ENCODE results near the gene MYL6B. TPM values are rescaled to one million over a fixed set of nuclear protein-coding genes. Genes with fewer than 3 reads are reported as not detected.

The MYL6B gene
- polyA plus RNA-seq, 2 of the 4 experiments (the other 2 are of a cell fraction), result 67.0 to 83.9 TPM

DNA sequence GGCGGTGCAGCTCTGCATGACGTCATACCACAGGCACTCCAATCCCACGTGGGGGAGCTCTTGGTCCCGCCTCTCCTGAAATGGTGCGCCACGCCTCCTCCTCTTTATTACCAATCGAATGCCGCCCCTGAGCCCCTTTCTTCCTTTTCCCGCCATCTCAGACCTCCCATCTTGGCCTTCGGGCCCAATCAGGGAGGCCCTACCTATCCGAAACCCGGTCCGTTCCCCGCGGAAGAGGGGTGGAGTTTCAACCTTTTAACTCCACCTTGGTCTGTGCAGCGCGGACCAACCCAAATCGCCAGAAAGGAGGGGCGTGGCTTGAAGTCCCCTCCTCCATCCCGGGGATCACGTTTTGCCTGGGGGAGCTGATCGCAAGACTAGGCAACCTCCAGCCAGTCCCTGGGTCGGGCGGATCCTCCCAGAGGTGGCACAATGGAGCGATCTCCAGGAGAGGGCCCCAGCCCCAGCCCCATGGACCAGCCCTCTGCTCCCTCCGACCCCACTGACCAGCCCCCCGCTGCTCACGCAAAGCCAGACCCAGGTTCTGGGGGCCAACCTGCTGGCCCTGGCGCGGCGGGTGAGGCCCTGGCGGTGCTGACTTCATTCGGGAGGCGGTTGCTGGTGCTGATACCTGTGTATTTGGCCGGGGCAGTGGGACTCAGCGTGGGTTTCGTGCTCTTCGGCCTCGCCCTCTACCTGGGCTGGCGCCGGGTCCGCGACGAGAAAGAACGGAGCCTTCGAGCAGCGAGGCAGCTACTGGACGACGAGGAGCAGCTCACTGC is 24.3 kb upstream of the MYL6B start, which contains the start of gene ESYT1 (continued):
- TF ChIP-seq E2F6 (IDR thresholded peaks at IDR 0.05; ENCODE audit: borderline replicate concordance, low read depth) (peak; percentile 87), JUN (IDR thresholded peaks at IDR 0.05) (peak in 1 of 2 experiments; percentile 58; a peak in 1 of 5 replicates), CBX2 (IDR thresholded peaks at IDR 0.05; ENCODE audit: borderline replicate concordance, low read depth) (no peak)

DNA sequence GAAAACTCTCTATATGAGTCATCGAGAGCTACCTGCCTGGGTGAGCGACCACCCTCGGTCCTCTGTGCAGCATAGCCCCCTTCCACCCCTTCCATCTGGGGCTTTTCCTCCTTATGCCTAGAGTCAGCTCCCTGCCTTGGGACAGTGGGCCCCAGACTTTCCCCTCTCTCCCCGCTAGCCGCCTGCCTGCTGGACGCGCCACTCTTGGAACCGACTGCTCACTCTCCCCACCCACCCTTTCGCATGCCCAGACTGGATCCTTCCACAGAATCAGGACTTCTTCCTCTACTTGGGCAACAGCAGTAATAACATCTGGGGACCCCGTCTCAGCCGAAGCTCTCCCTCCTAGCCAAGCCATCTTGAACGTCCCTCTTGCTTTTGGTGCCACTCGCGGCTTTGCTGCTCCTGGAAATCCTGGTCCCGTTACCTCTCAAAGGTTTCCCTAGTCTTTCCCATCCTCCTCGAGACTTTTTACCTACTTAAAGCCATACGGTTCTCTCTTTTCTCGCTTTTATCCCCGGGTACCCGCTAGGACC is 23.6 kb upstream of the MYL6B start:
- ATAC-seq (peak; percentile 36 to 45), FAIRE-seq (no peak), DNase-seq (ENCODE audit: low read depth in 1 of 2, low spot score in 1 of 2) (peak in 1 of 2 experiments; percentile 29)
- WGBS (ENCODE audit: missing lambda C conversion rate), result 1% methylated on average over 20 of the region's 20 CpGs
- POLR2A ChIA-PET, result interaction anchor here (0.9 to 2.0 kb wide), 11 partner anchors 10 to 155 kb away, joined by 3 to 40 read pairs (median 8); partner anchors contain the start of genes MYL6, MYL6B, PA2G4 and RAB5B
- no peak for TF ChIP-seq FOSL2 (IDR thresholded peaks at IDR 0.05)
- peak; percentile 71 for TF ChIP-seq FOSL2 (CRISPR knock-in tag; IDR thresholded peaks at IDR 0.05)
- TF ChIP-seq MYC (IDR thresholded peaks at IDR 0.05; ENCODE audit: borderline replicate concordance, low read length), result no peak
- 0 out of 2 replicates have a peak, but pooled peaks have one; percentile 8 for TF ChIP-seq MAX (IDR thresholded peaks at IDR 0.05)
- CTCF ChIA-PET, result interaction anchor here (0.6 to 15.7 kb wide), 9 partner anchors 10 to 248 kb away, joined by 3 to 204 read pairs (median 6); partner anchors contain the start of genes MYL6, MYL6B, SMARCC2 and ZC3H10
- H3K4me2 ChIP-seq, result peak overlapping the region; percentile 84
- H3K4me3 ChIP-seq, result peak overlapping the region; percentile 76
- no peaks in the 10 kb centered on the region for H3K9me3 ChIP-seq
- H3K27ac ChIP-seq, result peak overlapping the region; percentile 87 to 89
- H3K4me1 ChIP-seq, result peaks cover 25% of the 10 kb centered on the region

- Histone ChIP-seq H3K4me1 (peaks cover 25% of the 10 kb centered on the region), H3K4me2 (peak overlapping the region; percentile 84), H3K9me3 (no peaks in the 10 kb centered on the region), H3K27ac (peak overlapping the region; percentile 87 to 89), H3K4me3 (peak overlapping the region; percentile 76)
- POLR2A ChIA-PET, result interaction anchor here (1.9 to 2.0 kb wide), 2 partner anchors 29 to 93 kb away, joined by 10 to 14 read pairs; partner anchors contain the start of genes MYL6 and RNF41
- WGBS (ENCODE audit: missing lambda C conversion rate), result 19% methylated on average over 19 of the region's 29 CpGs
- CTCF ChIA-PET, result interaction anchor here (0.8 to 15.7 kb wide), 6 partner anchors 9 to 82 kb away, joined by 3 to 204 read pairs (median 9); partner anchors contain the start of genes MYL6 and SMARCC2
- DNase-seq (ENCODE audit: low read depth in 1 of 2, low spot score in 1 of 2) (peak; percentile 46 to 47), FAIRE-seq (no peak), ATAC-seq (peak; percentile 45 to 51; a peak in 5 of 6 replicates)
- TF ChIP-seq CBX2 (IDR thresholded peaks at IDR 0.05; ENCODE audit: borderline replicate concordance, low read depth) (no peak), MAX (IDR thresholded peaks at IDR 0.05) (0 out of 2 replicates have a peak, but pooled peaks have one; percentile 10)
These were observed 23.0 kb upstream of the MYL6B start for GRCh38 chr12:56129206-56129941.

DNA sequence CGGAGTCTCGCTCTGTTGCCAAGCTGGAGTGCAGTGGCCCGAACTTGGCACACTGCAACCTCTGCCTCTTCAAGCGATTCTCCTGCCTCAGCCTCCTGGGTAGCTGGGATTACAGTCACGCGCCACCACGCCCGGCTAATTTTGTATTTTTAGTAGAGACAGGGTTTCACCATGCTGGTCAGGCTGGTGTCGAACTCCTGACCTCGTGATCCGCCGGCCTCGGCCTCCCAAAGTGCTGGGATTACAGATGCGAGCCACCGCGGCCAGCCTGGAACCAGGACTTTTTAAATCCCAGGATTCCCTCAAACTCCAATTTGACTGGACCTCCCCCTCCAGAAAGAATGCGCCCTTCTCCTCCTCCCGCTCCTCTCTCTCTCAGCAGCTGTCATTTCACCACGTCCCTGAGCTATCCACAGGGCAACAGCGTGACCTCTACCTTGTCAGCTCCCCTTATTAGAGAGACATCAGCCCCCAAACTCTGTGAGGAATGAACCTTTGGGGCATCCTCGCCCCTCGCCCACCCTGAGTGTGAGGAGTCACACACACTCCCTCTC is 22.4 kb upstream of the MYL6B start:
- POLR2A ChIA-PET, result no interaction called here
- H3K9me3 ChIP-seq, result no peaks in the 10 kb centered on the region
- peak overlapping the region in 1 of 2 experiments; percentile 89; a peak in 4 of 6 replicates for H3K27ac ChIP-seq
- whole genome bisulfite sequencing (ENCODE audit: missing lambda C conversion rate), result 89% methylated on average over 22 of the region's 22 CpGs
- DNase-seq (ENCODE audit: low read depth in 1 of 2, low spot score in 1 of 2) (no peak), FAIRE-seq (no peak), ATAC-seq (no peak)
- peak overlapping the region; percentile 84 for H3K4me2 ChIP-seq
- TF ChIP-seq NR3C1 (IDR thresholded peaks at IDR 0.05), result no peak
- no peak for TF ChIP-seq CEBPB (IDR thresholded peaks at IDR 0.05)
- TF ChIP-seq MAZ (IDR thresholded peaks at IDR 0.05; ENCODE audit: borderline replicate concordance, low read depth, low read length), result no peak
- TF ChIP-seq JUN (IDR thresholded peaks at IDR 0.05), result no peak
- no peak for TF ChIP-seq NPAS2 (CRISPR knock-in tag; IDR thresholded peaks at IDR 0.05; ENCODE audit: borderline replicate concordance)
- no peak for TF ChIP-seq HOXB13 (CRISPR knock-in tag; IDR thresholded peaks at IDR 0.05; ENCODE audit: low read depth)
- TF ChIP-seq CBX8 (IDR thresholded peaks at IDR 0.05), result no peak
- no peak for TF ChIP-seq FOSB (CRISPR knock-in tag; IDR thresholded peaks at IDR 0.05)
- no peak for TF ChIP-seq RCOR1 (IDR thresholded peaks at IDR 0.05; ENCODE audit: low read depth, low read length)
- TF ChIP-seq TP53 (CRISPR knock-in tag; IDR thresholded peaks at IDR 0.05), result no peak
- no peak for TF ChIP-seq KDM1A (IDR thresholded peaks at IDR 0.05; ENCODE audit: low read depth)
- TF ChIP-seq POLR2AphosphoS2 (conservative IDR thresholded peaks at IDR 0.05; ENCODE audit: low read length), result no peak
- H3K4me3 ChIP-seq, result peak overlapping the region; percentile 76; the same call in 1 of the 3 replicates
- CTCF ChIA-PET, result interaction anchor here (0.8 to 15.7 kb wide), 5 partner anchors 9 to 60 kb away, joined by 3 to 204 read pairs (median 12); partner anchors contain the start of genes MYL6 and SMARCC2
- H3K4me1 ChIP-seq, result peaks cover 25% of the 10 kb centered on the region
